HG02840 (cell line): Measurements from ENCODE around the gene ROBO1.
A peak's percentile ranks its signal among the peaks of the same experiment; 100 is the strongest.
"Not testable (repeated sequence)": the region's sequence is repeated elsewhere in the genome, so short reads cannot be mapped to it uniquely, and the experiment has no call there.

Experiments
- ATAC-seq: cut with Tn5 transposase; IDR thresholded peaks from one replicate; pipeline ENCODE4 v1.9.1; 2021; ENCODE audit warnings: mild to moderate bottlenecking, moderate library complexity, moderate number of reproducible peaks; ENCODE audit not compliant: unreplicated experiment, low FRiP score

ROBO1 gene

GRCh38 chr3:78690766-78691165 lies 1077.0 kb downstream of the ROBO1 start:
- ATAC-seq = no peak

- ATAC-seq = no peak
These were observed 1078.4 kb downstream of the ROBO1 start for GRCh38 chr3:78689378-78689777.

GRCh38 chr3:78687520-78687919 lies 1080.3 kb downstream of the ROBO1 start:
- ATAC-seq = no peak

DNA sequence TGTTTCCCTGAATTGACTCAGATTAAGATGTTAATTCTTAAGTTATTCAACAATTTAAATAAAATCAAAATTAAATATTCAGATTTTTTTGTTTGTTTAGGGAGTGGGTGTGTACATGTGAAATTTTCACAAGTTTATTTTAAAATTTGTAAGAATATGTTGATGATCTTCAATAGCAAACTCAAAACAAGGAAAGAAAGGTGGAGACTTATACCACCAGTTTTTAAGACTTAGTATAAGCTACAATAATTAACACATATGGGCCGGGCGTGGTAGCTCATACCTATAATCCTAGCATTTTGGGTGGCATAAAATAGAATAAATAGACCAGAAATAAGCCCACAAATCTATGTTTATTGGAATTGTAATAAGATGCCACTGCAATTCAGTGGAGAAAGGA lies 1084.5 kb downstream of the ROBO1 start:
- no peak for ATAC-seq

- ATAC-seq = not testable (repeated sequence)
These were observed 1092.5 kb downstream of the ROBO1 start for GRCh38 chr3:78675119-78675805.

DNA sequence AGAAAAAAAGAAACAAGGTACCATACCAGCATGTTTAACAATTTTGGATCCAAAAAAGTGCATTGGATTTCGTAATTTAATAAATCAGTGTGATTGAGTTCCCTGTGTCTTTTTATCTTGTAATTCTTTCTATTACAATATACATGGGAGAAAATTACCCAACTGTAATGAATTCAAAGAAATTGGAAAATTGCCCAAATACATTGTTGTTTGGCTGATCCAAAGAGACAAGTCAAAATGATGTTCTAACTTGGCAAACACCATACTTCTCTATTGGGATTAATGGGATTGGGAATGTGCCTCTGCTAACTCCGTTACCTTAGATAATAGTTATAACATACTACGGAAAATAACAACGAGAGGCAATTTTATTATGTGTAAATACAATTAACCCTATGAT lies 1097.1 kb downstream of the ROBO1 start:
- ATAC-seq = no peak

GRCh38 chr3:78670094-78670493 lies 1097.7 kb downstream of the ROBO1 start:
- ATAC-seq = no peak

- no peak for ATAC-seq
These were observed 1099.5 kb downstream of the ROBO1 start for GRCh38 chr3:78668302-78668701.

- ATAC-seq = no peak
These were observed 1101.4 kb downstream of the ROBO1 start for GRCh38 chr3:78666470-78666800.

DNA sequence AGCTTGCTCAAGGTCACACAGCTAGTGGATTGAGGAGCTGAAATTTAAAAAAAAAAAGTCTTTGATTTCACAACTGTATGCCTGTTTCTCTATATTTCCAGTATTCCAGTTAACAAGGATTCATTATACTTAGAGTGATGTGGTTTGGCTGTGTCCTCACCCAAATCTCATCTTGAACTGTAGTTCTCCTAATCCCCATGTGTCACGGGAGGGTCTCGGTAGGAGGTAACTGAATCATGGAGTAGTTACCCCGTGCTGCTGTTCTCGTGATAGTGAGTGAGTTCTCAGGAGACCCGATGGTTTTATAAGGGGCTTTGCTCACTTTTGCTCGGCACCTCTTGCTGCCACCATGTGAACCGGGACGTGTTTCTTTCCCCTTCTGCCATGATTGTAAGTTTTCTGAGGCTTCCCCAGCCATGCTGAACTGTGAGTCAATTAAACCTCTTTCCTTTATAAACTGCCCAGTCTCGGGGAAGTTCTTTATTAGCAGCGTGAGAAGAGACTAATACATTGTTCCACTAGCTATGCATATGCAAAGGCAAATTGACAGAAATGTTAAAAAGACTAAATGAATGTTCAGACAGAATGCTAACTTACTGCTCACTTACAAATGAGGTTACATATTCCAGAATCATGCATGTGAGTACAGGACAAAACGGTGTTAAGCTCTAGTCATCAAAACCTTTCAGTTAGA lies 1101.9 kb downstream of the ROBO1 start:
- no peak for ATAC-seq

DNA sequence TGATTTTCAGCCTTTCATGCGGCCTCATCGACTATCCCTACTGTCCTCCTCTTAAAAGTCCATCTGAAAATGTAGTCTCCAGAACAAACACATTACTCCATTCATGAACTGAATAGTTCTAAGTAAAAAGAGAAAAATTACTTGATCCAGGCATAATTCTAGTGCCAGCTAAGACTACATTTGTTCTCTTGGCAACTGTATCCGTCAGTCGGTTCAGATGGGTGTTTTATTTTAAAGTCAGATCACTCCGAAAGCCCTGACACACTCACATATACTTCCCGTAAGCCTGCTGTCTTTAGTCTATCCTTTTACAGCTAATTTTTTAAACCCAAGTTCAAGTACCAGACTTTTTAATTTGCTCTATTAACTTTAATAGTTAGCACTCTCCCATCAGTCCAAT lies 1102.7 kb downstream of the ROBO1 start:
- no peak for ATAC-seq

GRCh38 chr3:78660957-78661356 lies 1106.8 kb downstream of the ROBO1 start:
- ATAC-seq = no peak

- ATAC-seq = no peak
These were observed 1108.3 kb downstream of the ROBO1 start for GRCh38 chr3:78659386-78659987.

DNA sequence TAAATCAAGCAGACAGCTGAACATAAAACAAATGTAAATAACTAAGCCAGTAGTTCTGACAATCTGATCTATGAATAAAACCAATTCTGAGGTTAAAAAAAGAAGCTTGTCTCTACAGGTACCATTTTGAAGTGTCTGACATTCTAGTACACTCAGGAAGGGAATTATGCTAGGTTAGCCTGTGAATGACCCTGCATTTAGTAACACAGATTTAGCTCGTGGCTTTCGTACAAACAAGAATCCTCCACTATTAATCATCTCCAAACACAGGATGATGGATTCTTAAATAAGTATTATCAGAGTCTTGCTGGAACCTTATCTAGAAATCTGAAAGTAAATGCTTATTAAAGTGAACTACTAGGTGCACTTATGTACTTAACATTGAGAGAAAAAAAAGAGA lies 1120.1 kb downstream of the ROBO1 start:
- no peak for ATAC-seq

GRCh38 chr3:78645628-78646310 lies 1122.0 kb downstream of the ROBO1 start:
- ATAC-seq = peak; percentile 68

- ATAC-seq = no peak
These were observed 1123.0 kb downstream of the ROBO1 start for GRCh38 chr3:78644847-78645246.

DNA sequence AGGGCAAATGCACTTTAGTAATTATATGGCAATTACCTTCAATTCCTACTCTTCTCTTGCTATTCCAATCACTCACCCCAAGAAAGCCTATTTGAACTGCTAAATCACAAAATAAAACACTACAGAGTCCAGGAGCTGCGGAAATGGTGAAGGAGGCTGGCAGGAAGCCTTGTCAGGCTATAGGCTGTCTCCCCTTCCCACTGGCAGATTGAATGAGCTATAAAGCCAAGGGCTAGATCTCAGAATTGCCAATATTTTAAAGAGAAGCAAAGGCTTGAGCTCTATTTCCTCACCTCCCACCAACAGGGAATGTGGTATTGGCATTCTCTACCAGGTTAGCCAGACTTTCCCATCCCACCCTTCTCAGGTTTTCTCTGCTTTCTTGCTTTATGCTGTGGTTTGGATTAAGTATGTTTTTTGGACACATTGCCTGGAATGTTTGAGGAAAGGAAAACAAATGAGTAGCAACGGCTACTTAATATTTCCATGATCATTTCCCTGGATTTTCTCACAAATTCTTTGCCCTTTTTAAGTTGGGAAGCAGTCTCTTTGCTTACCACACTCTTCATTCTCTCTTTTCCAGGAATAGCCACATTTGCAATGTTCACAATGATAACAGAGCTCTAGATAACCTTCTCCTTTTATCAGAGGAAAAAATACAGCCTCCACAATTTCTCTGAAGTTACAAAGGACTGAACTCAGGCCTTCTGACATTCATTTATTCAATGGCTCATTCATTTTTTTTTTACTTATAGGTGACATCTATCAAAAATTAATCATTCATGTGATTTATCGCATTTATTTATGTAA lies 1125.4 kb downstream of the ROBO1 start:
- no peak for ATAC-seq

DNA sequence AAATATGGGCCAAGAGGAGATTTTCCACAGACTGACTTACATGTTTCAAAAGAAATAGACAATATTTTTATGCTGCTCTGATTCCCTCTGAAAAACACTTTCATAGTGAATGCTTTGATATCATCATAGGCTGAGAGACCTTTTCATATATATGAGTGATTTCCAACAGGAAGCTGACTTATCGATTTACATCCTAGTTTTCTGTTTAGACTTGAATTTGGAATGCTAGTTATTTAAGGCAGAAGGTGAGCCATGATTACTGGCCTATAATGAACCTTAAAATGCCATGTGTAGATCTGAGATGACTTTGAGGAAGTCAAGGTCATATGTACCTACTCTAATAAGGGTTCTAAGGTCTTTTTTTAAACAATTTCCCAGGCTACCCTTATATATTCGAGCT lies 1126.1 kb downstream of the ROBO1 start:
- ATAC-seq = no peak

DNA sequence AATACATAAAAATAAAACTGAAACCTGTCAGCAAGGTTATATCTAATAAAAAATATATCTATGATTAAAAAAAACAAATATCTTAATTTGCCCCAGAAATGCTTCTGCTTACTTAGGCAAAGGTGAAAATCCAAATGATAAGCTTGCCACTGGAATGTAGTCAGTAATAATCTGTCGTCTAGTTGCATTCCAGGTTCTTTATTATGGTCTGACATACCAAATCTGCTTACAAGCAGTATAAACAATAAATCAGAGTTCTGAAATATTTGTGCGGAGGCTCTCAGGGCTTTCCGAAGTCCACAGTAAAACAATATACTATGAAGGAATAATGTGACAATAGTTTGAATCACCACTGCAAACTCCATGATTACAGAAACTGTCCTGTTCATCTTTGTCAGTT lies 1133.5 kb downstream of the ROBO1 start:
- ATAC-seq = no peak

- ATAC-seq = no peak
These were observed 1134.2 kb downstream of the ROBO1 start for GRCh38 chr3:78633626-78634025.
